HepG2 (cell line): Measurements from ENCODE around the gene BGN.

Source experiments
- ATF7 ChIP-seq, 2 experiments: fragments of 450-650 bp in 1 of 2; sonication (generic) in 1 of 2; formaldehyde crosslinking in 1 of 2; IDR thresholded peaks; 2 replicates each; pipeline versions ENCODE4 v1.4.0 to v1.6.1; 2016 to 2020; ENCODE audit warnings: antibody characterized with exemption in 1 of 2, mild to moderate bottlenecking in 1 of 2, missing genetic modification reagents in 1 of 2
- CREB1 ChIP-seq, 2 experiments: fragments of 450-650 bp in 1 of 2; IDR thresholded peaks; 2 replicates each; pipeline ENCODE4 v1.6.1; 2016 to 2017; ENCODE audit warnings: control low read depth in 1 of 2, mild to moderate bottlenecking in 1 of 2, missing compliant biosample characterization in 1 of 2, missing genetic modification characterization in 1 of 2
- ETV6 ChIP-seq: sonication (generic); formaldehyde crosslinking; conservative IDR thresholded peaks from 2 replicates; pipeline ENCODE4 v1.4.0; 2020; ENCODE audit warnings: missing genetic modification reagents
- EZH2 ChIP-seq: conservative IDR thresholded peaks from 2 replicates; pipeline ENCODE4 v1.6.1; 2012; ENCODE audit warnings: mild to moderate bottlenecking, low read depth, low read length, moderate library complexity
- JUN ChIP-seq: sonication (generic); formaldehyde crosslinking; IDR thresholded peaks from 2 replicates; pipeline ENCODE4 v1.4.0; 2020; ENCODE audit warnings: mild to moderate bottlenecking, missing genetic modification reagents
- POLR2A ChIP-seq, 2 experiments: IDR thresholded peaks; 2 replicates each; pipeline ENCODE4 v1.6.1; 2011; ENCODE audit warnings: low read depth in 2 of 2, low read length in 2 of 2, mild to moderate bottlenecking in 1 of 2, moderate library complexity in 1 of 2; ENCODE audit not compliant: insufficient read depth in 1 of 2
- SALL2 ChIP-seq: sonication (generic); formaldehyde crosslinking; IDR thresholded peaks from 2 replicates; pipeline ENCODE4 v1.8.1; 2023; ENCODE audit warnings: mild to moderate bottlenecking, missing genetic modification reagents, inconsistent platforms
- ZNF10 ChIP-seq: sonication (generic); formaldehyde crosslinking; IDR thresholded peaks from 2 replicates; pipeline ENCODE4 v1.4.0; 2020; ENCODE audit warnings: mild to moderate bottlenecking, low read depth, missing genetic modification reagents, borderline replicate concordance
- ZNF792 ChIP-seq: IDR thresholded peaks from 2 replicates; pipeline ENCODE4 v1.6.1; 2016
- TF ChIP-seq, protein P1 (sequence below): sonication (generic); formaldehyde crosslinking; IDR thresholded peaks from 2 replicates; pipeline ENCODE4 v1.5.0; 2020; ENCODE audit warnings: mild to moderate bottlenecking, missing genetic modification reagents, moderate library complexity
- TF ChIP-seq, protein P2 (sequence below): sonication (generic); formaldehyde crosslinking; IDR thresholded peaks from 2 replicates; pipeline ENCODE4 v1.5.1; 2020; ENCODE audit warnings: mild to moderate bottlenecking, missing genetic modification reagents, moderate library complexity
- TF ChIP-seq, protein P3 (sequence below): sonication (generic); formaldehyde crosslinking; IDR thresholded peaks from 2 replicates; pipeline ENCODE4 v1.4.0; 2020; ENCODE audit warnings: mild to moderate bottlenecking, missing genetic modification reagents

DNA sequence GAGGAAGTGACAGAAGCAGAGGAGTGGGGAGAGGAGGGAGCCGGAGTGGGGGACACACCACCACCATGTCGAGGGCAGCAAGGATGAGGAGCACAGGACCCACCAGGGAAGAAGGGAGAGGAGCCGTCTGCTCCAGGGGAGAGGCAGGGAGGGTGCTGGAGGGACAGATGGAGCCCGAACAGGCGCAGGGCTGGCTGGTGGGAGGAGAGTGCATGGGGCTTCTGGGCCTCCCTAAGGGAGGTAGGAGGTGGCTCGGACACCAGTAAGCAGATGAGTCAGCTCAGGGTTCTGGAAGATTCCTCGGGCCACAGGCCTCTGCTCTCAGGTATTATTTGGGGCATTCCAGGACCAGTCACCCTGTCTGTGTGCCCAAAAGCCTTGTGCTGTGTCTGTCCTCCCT lies 52.4 kb downstream of the BGN start:
- TF ChIP-seq, protein P1, sequence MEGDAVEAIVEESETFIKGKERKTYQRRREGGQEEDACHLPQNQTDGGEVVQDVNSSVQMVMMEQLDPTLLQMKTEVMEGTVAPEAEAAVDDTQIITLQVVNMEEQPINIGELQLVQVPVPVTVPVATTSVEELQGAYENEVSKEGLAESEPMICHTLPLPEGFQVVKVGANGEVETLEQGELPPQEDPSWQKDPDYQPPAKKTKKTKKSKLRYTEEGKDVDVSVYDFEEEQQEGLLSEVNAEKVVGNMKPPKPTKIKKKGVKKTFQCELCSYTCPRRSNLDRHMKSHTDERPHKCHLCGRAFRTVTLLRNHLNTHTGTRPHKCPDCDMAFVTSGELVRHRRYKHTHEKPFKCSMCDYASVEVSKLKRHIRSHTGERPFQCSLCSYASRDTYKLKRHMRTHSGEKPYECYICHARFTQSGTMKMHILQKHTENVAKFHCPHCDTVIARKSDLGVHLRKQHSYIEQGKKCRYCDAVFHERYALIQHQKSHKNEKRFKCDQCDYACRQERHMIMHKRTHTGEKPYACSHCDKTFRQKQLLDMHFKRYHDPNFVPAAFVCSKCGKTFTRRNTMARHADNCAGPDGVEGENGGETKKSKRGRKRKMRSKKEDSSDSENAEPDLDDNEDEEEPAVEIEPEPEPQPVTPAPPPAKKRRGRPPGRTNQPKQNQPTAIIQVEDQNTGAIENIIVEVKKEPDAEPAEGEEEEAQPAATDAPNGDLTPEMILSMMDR (CRISPR knock-in tag) = no peak
- TF ChIP-seq ZNF792 (CRISPR knock-in tag) = no peak
- TF ChIP-seq ATF7 (IDR thresholded peaks at IDR 0.05) = no peak
- TF ChIP-seq ATF7 (CRISPR knock-in tag; IDR thresholded peaks at IDR 0.05) = no peak
- TF ChIP-seq EZH2 = no peak
- no peak for TF ChIP-seq ZNF10 (CRISPR knock-in tag)
- no peak for TF ChIP-seq POLR2A (IDR thresholded peaks at IDR 0.05; ENCODE audit: insufficient read depth in 1 of 2, low read depth in 2 of 2, low read length in 2 of 2)
- TF ChIP-seq, protein P2, sequence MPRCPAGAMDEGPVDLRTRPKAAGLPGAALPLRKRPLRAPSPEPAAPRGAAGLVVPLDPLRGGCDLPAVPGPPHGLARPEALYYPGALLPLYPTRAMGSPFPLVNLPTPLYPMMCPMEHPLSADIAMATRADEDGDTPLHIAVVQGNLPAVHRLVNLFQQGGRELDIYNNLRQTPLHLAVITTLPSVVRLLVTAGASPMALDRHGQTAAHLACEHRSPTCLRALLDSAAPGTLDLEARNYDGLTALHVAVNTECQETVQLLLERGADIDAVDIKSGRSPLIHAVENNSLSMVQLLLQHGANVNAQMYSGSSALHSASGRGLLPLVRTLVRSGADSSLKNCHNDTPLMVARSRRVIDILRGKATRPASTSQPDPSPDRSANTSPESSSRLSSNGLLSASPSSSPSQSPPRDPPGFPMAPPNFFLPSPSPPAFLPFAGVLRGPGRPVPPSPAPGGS = no peak
- TF ChIP-seq SALL2 = no peak
- no peak for TF ChIP-seq CREB1 (IDR thresholded peaks at IDR 0.05)
- TF ChIP-seq CREB1 (CRISPR knock-in tag; IDR thresholded peaks at IDR 0.05) = no peak
- no peak for TF ChIP-seq JUN
- TF ChIP-seq, protein P3, sequence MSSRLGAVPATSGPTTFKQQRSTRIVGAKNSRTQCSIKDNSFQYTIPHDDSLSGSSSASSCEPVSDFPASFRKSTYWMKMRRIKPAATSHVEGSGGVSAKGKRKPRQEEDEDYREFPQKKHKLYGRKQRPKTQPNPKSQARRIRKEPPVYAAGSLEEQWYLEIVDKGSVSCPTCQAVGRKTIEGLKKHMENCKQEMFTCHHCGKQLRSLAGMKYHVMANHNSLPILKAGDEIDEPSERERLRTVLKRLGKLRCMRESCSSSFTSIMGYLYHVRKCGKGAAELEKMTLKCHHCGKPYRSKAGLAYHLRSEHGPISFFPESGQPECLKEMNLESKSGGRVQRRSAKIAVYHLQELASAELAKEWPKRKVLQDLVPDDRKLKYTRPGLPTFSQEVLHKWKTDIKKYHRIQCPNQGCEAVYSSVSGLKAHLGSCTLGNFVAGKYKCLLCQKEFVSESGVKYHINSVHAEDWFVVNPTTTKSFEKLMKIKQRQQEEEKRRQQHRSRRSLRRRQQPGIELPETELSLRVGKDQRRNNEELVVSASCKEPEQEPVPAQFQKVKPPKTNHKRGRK (CRISPR knock-in tag) = no peak
- no peak for TF ChIP-seq ETV6 (CRISPR knock-in tag)
